Activated CD4-positive, alpha-beta memory T cell treated with anti-CD3 and anti-CD28 coated beads, Interleukin-2, amount 10 ng/mL, durations not matched to agents 7 days and 5 days (primary cell): ENCODE measurements around the gene IBSP. TPM values are rescaled to one million over a fixed set of nuclear protein-coding genes. Genes with fewer than 3 reads are reported as not detected.

Experiments
- CTCF ChIA-PET: fragments of 350-600 bp; sonication (Branson Sonifier 250); formaldehyde crosslinking; loops from one replicate; lab custom pipeline; 2021; ENCODE audit warnings: antibody characterized with exemption, inconsistent platforms; lab: Charles Lee
- POLR2A ChIA-PET: fragments of 350-600 bp; sonication (Branson Sonifier 250); formaldehyde crosslinking; loops from one replicate; lab custom pipeline; 2021; ENCODE audit warnings: antibody characterized with exemption; lab: Charles Lee
- DNase-seq: peaks from one replicate; pipeline ENCODE4 v3.0.0-alpha.2; 2020
- H3K27ac Mint-ChIP-seq: one replicate; pipeline ENCODE4 v1.8.0; 2021; ENCODE audit warnings: mild to moderate bottlenecking, mixed read lengths
- H3K27me3 Mint-ChIP-seq: one replicate; pipeline ENCODE4 v1.8.0; 2021; ENCODE audit warnings: mixed read lengths
- H3K36me3 Mint-ChIP-seq: one replicate; pipeline ENCODE4 v1.8.0; 2021; ENCODE audit warnings: low read depth, mixed read lengths
- H3K4me1 Mint-ChIP-seq: one replicate; pipeline ENCODE4 v1.8.0; 2021; ENCODE audit warnings: mixed read lengths
- H3K4me3 Mint-ChIP-seq: one replicate; pipeline ENCODE4 v1.8.0; 2021; ENCODE audit warnings: mild to moderate bottlenecking, mixed read lengths
- H3K9me3 Mint-ChIP-seq: one replicate; pipeline ENCODE4 v1.8.0; 2021; ENCODE audit warnings: mixed read lengths
- total RNA-seq, 2 experiments: library from RNA; stranded (reverse); gene quantifications; one replicate each; pipeline ENCODE4 v1.2.3, GENCODE V29; 2021

Gene IBSP
- total RNA-seq, 2 experiments from 2014 or later, result not detected

DNA sequence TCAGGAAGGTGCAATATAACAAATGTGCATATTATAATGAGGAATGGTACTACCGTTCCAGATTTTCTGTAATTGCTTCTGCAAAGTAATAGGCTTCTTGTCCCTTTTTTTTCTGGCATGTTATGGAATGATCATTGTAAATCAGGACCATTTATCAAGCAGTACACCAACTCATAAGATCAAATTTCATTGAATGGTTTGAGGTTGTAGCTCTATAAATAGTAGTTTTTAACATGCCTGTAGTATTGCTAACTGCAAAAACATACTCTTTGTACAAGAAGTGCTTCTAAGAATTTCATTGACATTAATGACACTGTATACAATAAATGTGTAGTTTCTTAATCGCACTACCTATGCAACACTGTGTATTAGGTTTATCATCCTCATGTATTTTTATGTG is 12.6 kb downstream of the IBSP start:
- no peak for DNase-seq
- CTCF ChIA-PET, result no interaction called here
- Mint-ChIP-seq H3K9me3 (no peaks in the 10 kb centered on the region), H3K27ac (no peak overlapping the region), H3K4me1 (no peaks in the 10 kb centered on the region), H3K4me3 (no peak overlapping the region), H3K36me3 (no peaks in the 10 kb centered on the region), H3K27me3 (peaks cover 10% of the 10 kb centered on the region)
- POLR2A ChIA-PET, result no interaction called here

DNA sequence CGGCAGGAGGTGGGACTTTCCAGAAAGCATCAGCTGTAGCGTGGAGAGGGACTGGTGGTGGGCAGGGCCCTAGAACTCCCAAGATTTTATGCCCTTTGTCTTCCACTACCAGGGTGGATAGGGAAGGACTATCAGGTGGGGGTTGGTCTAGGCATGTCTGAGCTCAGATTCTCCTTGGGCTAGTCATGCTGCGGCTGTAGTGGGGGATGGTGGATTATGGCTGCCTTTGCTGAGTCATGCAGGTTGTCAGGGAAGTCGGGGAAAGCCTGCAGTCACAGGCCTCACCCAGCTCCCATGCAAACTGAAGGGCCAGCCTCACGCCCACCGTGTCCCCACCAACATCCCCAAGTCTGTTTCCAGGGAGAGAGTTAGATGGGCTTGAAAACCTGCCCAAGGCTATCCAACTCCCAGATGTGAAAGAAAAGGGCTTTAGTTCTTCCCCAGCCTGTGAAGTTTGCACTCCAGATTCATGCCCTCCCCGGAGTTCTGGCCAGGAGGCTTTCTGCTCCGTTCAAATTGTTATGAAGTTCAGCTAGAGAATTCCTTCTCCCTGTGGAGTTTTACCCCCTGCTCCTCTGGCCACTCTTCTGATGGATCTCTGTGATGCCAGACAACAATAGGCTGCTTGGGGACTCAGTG is 20.0 kb downstream of the IBSP start:
- Mint-ChIP-seq H3K36me3 (no peaks in the 10 kb centered on the region), H3K9me3 (no peaks in the 10 kb centered on the region), H3K4me3 (no peak overlapping the region), H3K4me1 (no peaks in the 10 kb centered on the region), H3K27me3 (peaks cover 21% of the 10 kb centered on the region), H3K27ac (no peak overlapping the region)
- CTCF ChIA-PET, result no interaction called here
- POLR2A ChIA-PET, result no interaction called here
- no peak for DNase-seq

DNA sequence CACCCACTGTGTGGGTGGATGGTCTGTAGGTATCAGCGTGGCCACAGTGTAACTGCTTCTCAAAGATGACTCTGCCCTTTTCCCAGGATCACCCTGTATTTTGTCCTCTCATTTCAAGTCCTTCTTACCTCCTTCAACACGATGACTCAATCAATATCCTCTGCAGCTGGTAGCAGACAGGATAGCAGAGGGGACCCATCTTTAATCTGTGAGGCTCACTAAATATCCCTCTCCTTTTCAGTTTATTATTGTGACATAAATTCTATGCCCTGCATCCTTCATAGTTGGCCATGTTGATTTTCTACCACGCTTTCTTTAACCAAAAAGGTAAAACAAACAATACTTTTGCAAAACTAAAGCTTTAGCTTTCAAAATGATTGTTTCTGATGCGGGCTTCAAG is 23.8 kb downstream of the IBSP start:
- Mint-ChIP-seq H3K27ac (no peak overlapping the region), H3K36me3 (no peaks in the 10 kb centered on the region)
- POLR2A ChIA-PET, result no interaction called here

DNA sequence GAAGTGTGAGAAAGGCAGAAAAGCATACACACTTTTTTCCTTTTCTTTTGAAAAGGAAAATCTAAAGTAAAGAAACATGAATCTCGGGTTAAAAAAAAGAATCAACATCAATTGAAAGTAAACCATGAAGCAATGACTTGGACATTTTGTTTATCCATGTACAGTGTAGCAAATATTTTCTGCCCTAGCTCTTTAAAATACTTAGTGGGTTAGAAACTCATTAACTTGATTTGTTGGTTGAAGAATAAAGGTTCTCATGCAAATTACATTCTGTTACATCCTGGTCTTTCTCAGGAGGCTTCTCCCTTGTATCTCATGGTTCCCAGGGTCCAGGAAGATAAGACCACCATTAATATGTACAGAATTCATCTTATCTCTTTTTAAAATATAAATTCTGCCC is 24.4 kb downstream of the IBSP start:
- Mint-ChIP-seq H3K4me1 (no peaks in the 10 kb centered on the region), H3K4me3 (no peak overlapping the region), H3K9me3 (no peaks in the 10 kb centered on the region), H3K27me3 (peaks cover 17% of the 10 kb centered on the region), H3K27ac (no peak overlapping the region), H3K36me3 (no peaks in the 10 kb centered on the region)
- DNase-seq, result no peak
- ChIA-PET CTCF (interaction anchor here (1.4 to 2.5 kb wide), 2 partner anchors 25 to 448 kb away, joined by 4 to 9 read pairs; no protein-coding TSS in a partner anchor), POLR2A (no interaction called here)

More for the DNA sequence above, 23.8 kb downstream of the IBSP start:
- no peaks in the 10 kb centered on the region for H3K9me3 Mint-ChIP-seq
- H3K4me3 Mint-ChIP-seq, result no peak overlapping the region
- H3K27me3 Mint-ChIP-seq, result peaks cover 15% of the 10 kb centered on the region
- no peak for DNase-seq
- H3K4me1 Mint-ChIP-seq, result no peaks in the 10 kb centered on the region
- CTCF ChIA-PET, result interaction anchor here (1.4 to 2.5 kb wide), 2 partner anchors 26 to 447 kb away, joined by 4 to 9 read pairs; no protein-coding TSS in a partner anchor

DNA sequence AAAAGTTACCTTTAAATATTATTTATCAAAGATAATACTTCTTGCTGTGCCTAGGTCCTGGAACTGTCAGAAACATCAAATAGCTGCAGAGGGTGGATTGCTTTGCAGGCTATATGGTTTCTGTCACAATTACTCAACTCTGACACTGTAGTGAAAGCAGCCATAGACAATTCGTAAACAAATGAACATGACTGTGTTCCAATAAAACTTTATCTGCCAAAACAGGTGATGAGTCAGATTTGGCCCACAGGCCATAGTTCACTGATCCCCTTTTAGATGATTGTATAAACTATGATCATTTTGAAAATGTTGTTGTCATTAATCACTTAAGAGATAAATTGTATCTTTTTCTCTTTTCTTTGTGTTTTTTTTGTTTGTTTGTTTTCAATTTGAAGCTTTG is 25.0 kb downstream of the IBSP start:
- Mint-ChIP-seq H3K27ac (no peak overlapping the region), H3K9me3 (no peaks in the 10 kb centered on the region)
- POLR2A ChIA-PET, result no interaction called here

DNA sequence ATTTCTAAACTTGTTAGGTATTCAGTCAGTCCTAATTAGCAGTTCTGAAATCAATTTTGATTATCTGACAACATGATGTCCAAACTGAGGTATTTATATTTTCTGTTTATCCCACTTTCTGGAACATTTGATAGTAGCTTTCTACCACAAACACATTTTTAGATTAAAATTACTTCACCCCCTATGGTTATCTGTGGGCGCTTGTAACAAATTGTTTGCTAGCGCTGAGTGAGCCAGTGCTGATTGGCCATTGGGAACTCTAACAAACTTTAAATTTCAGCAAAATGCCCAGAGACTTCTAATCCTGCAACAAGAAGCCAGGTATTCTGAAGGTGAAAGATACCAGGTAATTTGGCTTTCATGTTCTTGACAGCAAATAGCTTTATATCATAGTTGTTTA is 33.3 kb downstream of the IBSP start, which contains the start of gene MEPE:
Gene MEPE, plus strand, starts transcription at position 301 of the 400 bp plus-strand sequence. CDS start 1,746 bp downstream, outside the sequence.
- Mint-ChIP-seq H3K9me3 (no peaks in the 10 kb centered on the region), H3K4me1 (no peaks in the 10 kb centered on the region), H3K4me3 (no peak within 1 kb of the TSS), H3K27ac (no peak within 1 kb of the TSS), H3K36me3 (no peaks in the 10 kb centered on the region), H3K27me3 (peaks cover 19% of the 10 kb centered on the region)
- CTCF ChIA-PET, result interaction anchor here (1.1 kb wide), 1 partner anchor 16 kb away, joined by 4 read pairs; no protein-coding TSS in a partner anchor
- POLR2A ChIA-PET, result no interaction called here
- DNase-seq, result no peak

More for the DNA sequence above, 25.0 kb downstream of the IBSP start:
- Mint-ChIP-seq H3K36me3 (no peaks in the 10 kb centered on the region), H3K4me1 (no peaks in the 10 kb centered on the region), H3K4me3 (no peak overlapping the region), H3K27me3 (peaks cover 16% of the 10 kb centered on the region)
- DNase-seq, result no peak
- CTCF ChIA-PET, result interaction anchor here (1.4 to 2.5 kb wide), 2 partner anchors 25 to 449 kb away, joined by 4 to 9 read pairs; no protein-coding TSS in a partner anchor

DNA sequence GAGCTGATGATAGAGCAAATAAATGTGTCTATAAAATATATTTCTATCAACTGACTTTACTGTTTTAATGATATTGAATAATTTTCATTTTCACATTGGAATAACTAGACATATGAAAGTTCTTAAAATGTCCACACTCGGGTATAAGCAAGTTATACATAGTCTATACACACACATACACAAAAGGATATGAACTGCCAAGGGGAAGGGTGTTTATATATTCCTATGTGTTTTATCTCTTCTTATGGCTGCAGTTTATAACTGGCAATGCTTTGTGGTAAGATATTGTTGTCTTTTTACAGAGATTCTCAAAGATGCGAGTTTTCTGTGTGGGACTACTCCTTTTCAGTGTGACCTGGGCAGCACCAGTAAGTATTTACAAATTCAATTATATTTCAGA is 35.0 kb downstream of the IBSP start:
- H3K4me1 Mint-ChIP-seq, result no peaks in the 10 kb centered on the region
- H3K9me3 Mint-ChIP-seq, result no peaks in the 10 kb centered on the region
- CTCF ChIA-PET, result no interaction called here
- no peaks in the 10 kb centered on the region for H3K36me3 Mint-ChIP-seq
- no peak overlapping the region for H3K4me3 Mint-ChIP-seq
- POLR2A ChIA-PET, result no interaction called here
- peaks cover 24% of the 10 kb centered on the region for H3K27me3 Mint-ChIP-seq
- DNase-seq, result no peak
- H3K27ac Mint-ChIP-seq, result no peak overlapping the region

DNA sequence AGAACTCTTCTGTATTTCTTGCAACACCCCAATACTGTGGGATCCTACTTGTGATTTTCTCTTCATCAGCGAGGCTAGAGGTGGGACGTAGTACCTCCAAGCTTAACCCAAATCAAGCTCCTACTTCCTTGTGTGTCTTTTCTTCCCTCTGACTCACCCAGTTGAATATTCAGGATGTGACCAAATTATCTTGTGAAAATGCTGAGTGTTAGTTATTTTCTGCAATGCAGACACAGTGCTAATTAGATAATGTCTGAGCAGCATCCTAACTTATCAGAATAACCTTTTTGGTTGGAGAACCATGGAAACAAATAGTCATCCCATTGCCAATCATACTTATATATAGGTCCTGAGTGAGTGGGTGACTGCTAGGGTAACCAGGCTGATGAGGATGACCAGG is 35.8 kb downstream of the IBSP start:
- H3K36me3 Mint-ChIP-seq, result no peaks in the 10 kb centered on the region
- H3K27ac Mint-ChIP-seq, result no peak overlapping the region
- no peaks in the 10 kb centered on the region for H3K4me1 Mint-ChIP-seq
- H3K27me3 Mint-ChIP-seq, result peaks cover 23% of the 10 kb centered on the region
- DNase-seq, result no peak
- H3K9me3 Mint-ChIP-seq, result no peaks in the 10 kb centered on the region
- H3K4me3 Mint-ChIP-seq, result no peak overlapping the region
- ChIA-PET POLR2A (no interaction called here), CTCF (no interaction called here)

DNA sequence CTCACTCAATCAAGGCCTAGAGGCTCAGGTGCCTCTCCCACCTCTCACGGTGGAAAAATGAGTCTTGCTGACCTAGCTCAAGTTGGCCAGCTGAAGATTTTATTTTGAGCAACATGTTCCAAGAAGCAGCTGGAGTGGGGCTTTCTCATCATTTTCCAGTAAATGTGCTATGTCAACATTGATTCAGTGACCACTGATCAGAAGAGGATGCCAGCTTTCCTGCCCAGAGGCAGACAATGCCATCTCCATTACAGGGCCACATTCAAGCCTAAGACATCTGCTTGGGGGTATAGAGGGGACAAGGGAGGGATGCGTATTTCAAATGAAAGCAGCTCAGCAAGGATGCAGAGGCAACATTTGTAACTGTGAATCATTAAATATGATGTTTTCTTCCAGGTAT is 36.4 kb downstream of the IBSP start:
- Mint-ChIP-seq H3K27ac (no peak overlapping the region), H3K9me3 (no peaks in the 10 kb centered on the region)
- CTCF ChIA-PET, result no interaction called here

DNA sequence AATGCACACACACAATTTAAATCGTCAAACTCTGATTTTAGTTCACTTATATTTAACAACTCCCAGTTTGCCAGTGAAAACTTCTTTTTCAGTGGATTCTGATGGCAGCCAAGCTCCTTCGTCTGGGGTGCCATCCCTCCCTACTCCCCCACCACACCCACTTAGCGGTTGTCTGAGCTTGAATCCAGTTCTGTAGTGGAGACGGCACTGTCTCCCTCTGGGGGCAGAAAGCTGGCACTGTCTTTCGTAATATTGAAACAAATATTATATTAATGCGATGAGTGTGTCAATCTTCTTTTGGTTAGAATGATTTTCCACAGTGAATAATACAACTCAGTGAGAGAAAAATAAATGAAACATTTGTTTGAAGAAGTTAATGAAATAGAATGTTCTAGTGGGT is 38.9 kb downstream of the IBSP start:
- peaks cover 35% of the 10 kb centered on the region for H3K27me3 Mint-ChIP-seq
- no peak overlapping the region for H3K27ac Mint-ChIP-seq
- H3K36me3 Mint-ChIP-seq, result no peaks in the 10 kb centered on the region
- H3K4me3 Mint-ChIP-seq, result no peak overlapping the region
- no peaks in the 10 kb centered on the region for H3K9me3 Mint-ChIP-seq
- DNase-seq, result no peak
- no peaks in the 10 kb centered on the region for H3K4me1 Mint-ChIP-seq
- POLR2A ChIA-PET, result no interaction called here
- CTCF ChIA-PET, result interaction anchor here (1.0 to 3.8 kb wide), 4 partner anchors 11 to 158 kb away, joined by 4 to 22 read pairs (median 6); no protein-coding TSS in a partner anchor

More for the DNA sequence above, 36.4 kb downstream of the IBSP start:
- Mint-ChIP-seq H3K4me3 (no peak overlapping the region), H3K4me1 (no peaks in the 10 kb centered on the region), H3K27me3 (peaks cover 25% of the 10 kb centered on the region), H3K36me3 (no peaks in the 10 kb centered on the region)
- POLR2A ChIA-PET, result no interaction called here
- DNase-seq, result no peak

DNA sequence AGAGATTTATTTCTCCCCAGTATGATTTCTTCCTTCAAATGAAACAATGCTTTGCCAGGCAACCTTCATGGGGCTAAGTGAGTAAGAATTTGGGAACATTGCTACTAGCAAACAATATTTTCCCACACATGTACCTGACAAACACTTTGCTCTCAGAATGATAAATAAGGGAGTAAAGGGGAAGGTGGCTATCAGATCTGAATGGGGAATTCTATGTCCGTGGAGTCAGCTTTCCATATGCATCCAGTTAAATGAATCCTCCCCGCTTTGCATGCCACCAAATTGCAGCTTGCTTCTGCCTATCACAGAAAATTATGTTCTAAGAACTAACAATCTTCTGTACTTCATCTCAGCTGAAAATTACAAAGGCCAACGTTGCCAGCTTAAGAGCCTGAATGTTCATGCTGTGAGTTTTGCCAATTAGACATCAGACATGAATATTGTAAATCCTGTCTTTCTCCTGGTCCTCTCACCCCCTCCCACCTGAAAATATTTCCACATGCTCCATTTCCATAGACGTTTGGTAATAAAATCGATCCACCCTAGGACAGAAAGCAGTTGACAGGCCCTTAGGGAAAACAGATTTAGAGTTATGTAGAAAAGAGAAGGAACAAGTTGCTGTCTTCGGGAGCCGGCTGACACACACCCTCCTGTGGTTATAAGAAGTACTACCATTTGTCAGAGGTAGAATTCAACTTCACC is 39.7 kb downstream of the IBSP start:
- H3K4me3 Mint-ChIP-seq, result no peak overlapping the region
- no peak overlapping the region for H3K27ac Mint-ChIP-seq
- ChIA-PET CTCF (interaction anchor here (1.0 to 3.8 kb wide), 4 partner anchors 10 to 159 kb away, joined by 4 to 22 read pairs (median 6); no protein-coding TSS in a partner anchor), POLR2A (no interaction called here)
- H3K27me3 Mint-ChIP-seq, result peaks cover 42% of the 10 kb centered on the region
- H3K36me3 Mint-ChIP-seq, result no peaks in the 10 kb centered on the region
- DNase-seq, result peak; percentile 18
- no peaks in the 10 kb centered on the region for H3K4me1 Mint-ChIP-seq
- H3K9me3 Mint-ChIP-seq, result no peaks in the 10 kb centered on the region

DNA sequence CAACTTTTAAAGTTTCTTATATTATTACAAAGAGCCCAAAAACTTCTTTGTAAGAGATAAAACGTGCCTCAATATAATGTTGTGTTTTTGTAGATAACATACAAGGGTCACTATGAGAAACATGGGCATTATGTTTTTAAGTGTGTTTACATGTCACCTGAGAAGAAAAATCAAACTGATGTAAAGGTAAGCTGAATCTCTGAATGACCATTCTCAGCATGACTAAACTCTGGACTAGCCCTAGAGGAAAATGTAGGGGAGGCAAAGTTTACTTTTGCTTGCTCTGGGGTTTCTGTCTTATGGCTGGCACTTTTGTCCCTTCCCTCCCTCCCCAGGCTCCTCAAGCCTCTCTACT is 40.2 kb downstream of the IBSP start:
- CTCF ChIA-PET, result interaction anchor here (1.7 to 3.8 kb wide), 3 partner anchors 9 to 159 kb away, joined by 5 to 22 read pairs (median 8); no protein-coding TSS in a partner anchor
- peaks cover 45% of the 10 kb centered on the region for H3K27me3 Mint-ChIP-seq
- no peak for DNase-seq
- H3K36me3 Mint-ChIP-seq, result no peaks in the 10 kb centered on the region
- no peak overlapping the region for H3K27ac Mint-ChIP-seq
- no peaks in the 10 kb centered on the region for H3K9me3 Mint-ChIP-seq
- POLR2A ChIA-PET, result no interaction called here
- H3K4me3 Mint-ChIP-seq, result no peak overlapping the region
- no peaks in the 10 kb centered on the region for H3K4me1 Mint-ChIP-seq

DNA sequence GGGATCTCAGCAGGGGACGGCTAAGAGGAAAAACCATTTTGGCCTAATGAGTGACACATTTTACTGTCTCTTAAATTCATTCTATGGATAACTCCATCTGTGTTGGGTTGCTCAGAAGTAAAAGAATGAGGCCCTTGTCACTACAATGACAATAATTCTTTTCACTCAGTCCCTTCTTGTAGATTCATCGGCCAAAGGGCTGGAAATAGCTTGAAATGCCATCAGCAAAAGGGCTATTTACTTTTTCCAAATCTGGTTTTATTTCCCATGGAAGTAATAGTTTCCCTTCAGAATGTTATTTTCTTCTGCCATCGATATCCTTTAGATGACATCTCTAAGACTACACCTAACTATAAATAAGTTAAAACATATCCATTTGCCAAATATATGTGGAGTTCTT is 40.8 kb downstream of the IBSP start:
- POLR2A ChIA-PET, result no interaction called here
- CTCF ChIA-PET, result interaction anchor here (3.8 kb wide), 1 partner anchor 9 kb away, joined by 22 read pairs; no protein-coding TSS in a partner anchor
- no peaks in the 10 kb centered on the region for H3K4me1 Mint-ChIP-seq
- no peaks in the 10 kb centered on the region for H3K36me3 Mint-ChIP-seq
- H3K9me3 Mint-ChIP-seq, result no peaks in the 10 kb centered on the region
- peaks cover 49% of the 10 kb centered on the region for H3K27me3 Mint-ChIP-seq
- no peak overlapping the region for H3K4me3 Mint-ChIP-seq
- DNase-seq, result no peak
- H3K27ac Mint-ChIP-seq, result no peak overlapping the region
